ENCODE measurements around the gene OR5H1. TPM values are rescaled to one million over a fixed set of nuclear protein-coding genes. Genes with fewer than 3 reads are reported as not detected.

The OR5H1 gene
- total RNA-seq, 1 experiment from 2014 or later: not detected

GRCh38 chr3:98095882-98096281, 34.6 kb upstream of the OR5H1 start:
- TF ChIP-seq TCF7L2 (IDR thresholded peaks at IDR 0.05; ENCODE audit: low read depth, low read length) (no peak), POLR2AphosphoS5 (IDR thresholded peaks at IDR 0.05; ENCODE audit: low read depth, low read length) (no peak), REST (IDR thresholded peaks at IDR 0.05; ENCODE audit: insufficient read depth in 1 of 2, low read depth in 2 of 2, low read length in 1 of 2) (no peak), SIN3A (IDR thresholded peaks at IDR 0.05; ENCODE audit: borderline replicate concordance, insufficient read depth, low read depth, low read length) (no peak), CTCF (IDR thresholded peaks at IDR 0.05) (no peak)
- Histone ChIP-seq H3K9me3 (ENCODE audit: control insufficient read depth, insufficient read depth, low read depth, low read length) (no peaks in the 10 kb centered on the region), H3K27me3 (ENCODE audit: control insufficient read depth, insufficient read depth, low read length) (no peaks in the 10 kb centered on the region), H3K4me3 (ENCODE audit: low read depth in 2 of 2, low read length in 2 of 2) (no peak overlapping the region), H3K4me1 (ENCODE audit: control insufficient read depth, insufficient read depth, low read length) (no peaks in the 10 kb centered on the region), H3K27ac (ENCODE audit: low read length) (no peak overlapping the region), H3K36me3 (ENCODE audit: control insufficient read depth, insufficient read depth, low read length) (no peaks in the 10 kb centered on the region)
- DNase-seq (ENCODE audit: low read depth, low spot score): no peak
- in situ Hi-C loops (cut with HindIII; ENCODE audit: low pct_unique_long_range_greater_than_20kb, low sequenced_read_pairs) (no loop called here), intact Hi-C loops (cut with micrococcal nuclease; ENCODE audit: unreplicated experiment) (no loop called here)
- ChIA-PET CTCF (interaction anchor here (0.6 kb wide), 1 partner anchor 10 kb away, joined by 3 read pairs; no protein-coding TSS in a partner anchor), POLR2A (no interaction called here)
- BruUV-seq (replicated peaks): no TSS peak
- ATAC-seq: no peak

- in situ Hi-C loops (cut with HindIII; ENCODE audit: low pct_unique_long_range_greater_than_20kb, low sequenced_read_pairs): no loop called here
These were observed 30.7 kb upstream of the OR5H1 start for GRCh38 chr3:98099848-98100247.

More at GRCh38 chr3:98099848-98100247, 30.7 kb upstream of the OR5H1 start:
- ATAC-seq (no peak), DNase-seq (ENCODE audit: low read depth, low spot score) (no peak)
- no TSS peak for BruUV-seq (replicated peaks)
- Histone ChIP-seq H3K36me3 (ENCODE audit: control insufficient read depth, insufficient read depth, low read length) (no peaks in the 10 kb centered on the region), H3K4me1 (ENCODE audit: control insufficient read depth, insufficient read depth, low read length) (no peaks in the 10 kb centered on the region), H3K27ac (ENCODE audit: low read length) (no peak overlapping the region), H3K4me3 (ENCODE audit: low read depth in 2 of 2, low read length in 2 of 2) (no peak overlapping the region), H3K27me3 (ENCODE audit: control insufficient read depth, insufficient read depth, low read length) (no peaks in the 10 kb centered on the region), H3K9me3 (ENCODE audit: control insufficient read depth, insufficient read depth, low read depth, low read length) (no peaks in the 10 kb centered on the region)
- POLR2A ChIA-PET: no interaction called here
- intact Hi-C loops (cut with micrococcal nuclease; ENCODE audit: unreplicated experiment): no loop called here
- TF ChIP-seq CTCF (IDR thresholded peaks at IDR 0.05): no peak
- no peak for TF ChIP-seq POLR2AphosphoS5 (IDR thresholded peaks at IDR 0.05; ENCODE audit: low read depth, low read length)
- no peak for TF ChIP-seq SIN3A (IDR thresholded peaks at IDR 0.05; ENCODE audit: borderline replicate concordance, insufficient read depth, low read depth, low read length)
- TF ChIP-seq REST (IDR thresholded peaks at IDR 0.05; ENCODE audit: insufficient read depth in 1 of 2, low read depth in 2 of 2, low read length in 1 of 2): no peak
- TF ChIP-seq TCF7L2 (IDR thresholded peaks at IDR 0.05; ENCODE audit: low read depth, low read length): no peak
- CTCF ChIA-PET: no interaction called here
